Mesenchymal stem cell (in vitro differentiated cells and primary cell): ENCODE measurements around the gene LRIG1.
A peak's percentile ranks its signal among the peaks of the same experiment; 100 is the strongest.

Source experiments
- DNase-seq: peaks from one replicate; pipeline ENCODE4 v3.0.0-alpha.2; 2013
- H2AFZ ChIP-seq: one replicate; pipeline ENCODE4 v1.6.1; 2013; ENCODE audit warnings: low read depth, mild to moderate bottlenecking, control low read depth, inconsistent platforms, low read length, moderate library complexity
- H2AK5ac ChIP-seq: 2 replicates; pipeline ENCODE4 v1.6.1; 2013; ENCODE audit warnings: low read length, moderate library complexity, mild to moderate bottlenecking, inconsistent platforms; ENCODE audit not compliant: severe bottlenecking
- H2BK120ac ChIP-seq: one replicate; pipeline ENCODE4 v1.6.1; 2013; ENCODE audit warnings: low read depth, mild to moderate bottlenecking, inconsistent platforms, low read length, moderate library complexity
- H2BK12ac ChIP-seq, 2 experiments: one replicate each; pipeline ENCODE4 v1.6.1; 2013; ENCODE audit warnings: inconsistent platforms in 2 of 2, low read length in 2 of 2, mild to moderate bottlenecking in 2 of 2, moderate library complexity in 2 of 2, control low read depth in 1 of 2
- H2BK15ac ChIP-seq: one replicate; pipeline ENCODE4 v1.6.1; 2013; ENCODE audit warnings: mild to moderate bottlenecking, low read depth, inconsistent platforms; ENCODE audit not compliant: poor library complexity, severe bottlenecking
- H2BK5ac ChIP-seq: 2 replicates; pipeline ENCODE4 v1.6.1; 2013; ENCODE audit warnings: low read depth, mild to moderate bottlenecking, low read length, control low read depth, inconsistent platforms; ENCODE audit not compliant: poor library complexity, severe bottlenecking
- H3K14ac ChIP-seq, 2 experiments: one replicate each; pipeline ENCODE4 v1.6.1; 2013; ENCODE audit warnings: inconsistent platforms in 2 of 2, low read length in 2 of 2, control low read depth in 1 of 2, mild to moderate bottlenecking in 1 of 2, moderate library complexity in 1 of 2
- H3K18ac ChIP-seq, 2 experiments: one replicate each; pipeline ENCODE4 v1.6.1; 2013; ENCODE audit warnings: inconsistent platforms in 2 of 2, low read length in 2 of 2, control low read depth in 1 of 2, low read depth in 1 of 2, mild to moderate bottlenecking in 1 of 2
- H3K23ac ChIP-seq, 2 experiments: one replicate each; pipeline ENCODE4 v1.6.1; 2013; ENCODE audit warnings: inconsistent platforms in 2 of 2, low read length in 2 of 2, mild to moderate bottlenecking in 2 of 2, moderate library complexity in 2 of 2, control low read depth in 1 of 2
- H3K27ac ChIP-seq: 2 replicates; pipeline ENCODE4 v1.5.1; 2013; ENCODE audit warnings: mild to moderate bottlenecking, moderate library complexity, low read length, control low read depth, inconsistent platforms; ENCODE audit not compliant: poor library complexity, severe bottlenecking
- H3K27me3 ChIP-seq, 2 experiments: 2 replicates each; pipeline versions ENCODE4 v1.6.1 to v1.7.0; 2013; ENCODE audit warnings: low read length in 2 of 2, mild to moderate bottlenecking in 2 of 2, moderate library complexity in 2 of 2, control low read depth in 1 of 2, inconsistent platforms in 1 of 2; ENCODE audit not compliant: control insufficient read depth in 1 of 2, insufficient read depth in 1 of 2
- H3K36me3 ChIP-seq, 2 experiments: 2 replicates each; pipeline versions ENCODE4 v1.6.1 to v1.7.0; 2013; ENCODE audit warnings: low read length in 2 of 2, control low read depth in 1 of 2, inconsistent platforms in 1 of 2, low read depth in 1 of 2, mild to moderate bottlenecking in 1 of 2; ENCODE audit not compliant: insufficient read depth in 2 of 2, control insufficient read depth in 1 of 2
- H3K4ac ChIP-seq, 2 experiments: one replicate each; pipeline ENCODE4 v1.6.1; 2013; ENCODE audit warnings: inconsistent platforms in 2 of 2, low read length in 2 of 2, mild to moderate bottlenecking in 2 of 2, moderate library complexity in 2 of 2, control low read depth in 1 of 2, low read depth in 1 of 2
- H3K4me1 ChIP-seq: 2 replicates; pipeline ENCODE4 v1.6.1; 2013; ENCODE audit warnings: low read depth, low read length, control low read depth; ENCODE audit not compliant: control insufficient read depth, insufficient read depth
- H3K4me2 ChIP-seq: 2 replicates; pipeline ENCODE4 v1.6.1; 2013; ENCODE audit warnings: low read length, mild to moderate bottlenecking, inconsistent platforms; ENCODE audit not compliant: poor library complexity, severe bottlenecking
- H3K4me3 ChIP-seq, 2 experiments: 2 replicates each; pipeline versions ENCODE4 v1.5.1 to v1.7.0; 2013; ENCODE audit warnings: low read length in 2 of 2, mild to moderate bottlenecking in 2 of 2, control low read depth in 1 of 2, low read depth in 1 of 2; ENCODE audit not compliant: insufficient read depth in 1 of 2
- H3K79me1 ChIP-seq: replicated peaks from 2 replicates; pipeline ENCODE4 v1.6.1; 2013; ENCODE audit warnings: mild to moderate bottlenecking, control low read depth, low read length, inconsistent platforms; ENCODE audit not compliant: poor library complexity, severe bottlenecking
- H3K9ac ChIP-seq: 2 replicates; pipeline ENCODE4 v1.7.0; 2013; ENCODE audit warnings: mild to moderate bottlenecking, low read length, moderate library complexity
- H3K9me3 ChIP-seq: 2 replicates; pipeline ENCODE4 v1.7.0; 2013; ENCODE audit warnings: mild to moderate bottlenecking, low read length; ENCODE audit not compliant: control insufficient read depth
- H4K8ac ChIP-seq: one replicate; pipeline ENCODE4 v1.6.1; 2013; ENCODE audit warnings: inconsistent platforms, mild to moderate bottlenecking, low read length, moderate library complexity
- H4K91ac ChIP-seq: one replicate; pipeline ENCODE4 v1.6.1; 2013; ENCODE audit warnings: mild to moderate bottlenecking, low read length, inconsistent platforms
- WGBS: methylation state at CpG from one replicate; pipeline ENCODE4 v1.1.7; 2013; ENCODE audit warnings: mixed read lengths; 5-methylcytosine and 5-hydroxymethylcytosine counted together

The LRIG1 gene

DNA sequence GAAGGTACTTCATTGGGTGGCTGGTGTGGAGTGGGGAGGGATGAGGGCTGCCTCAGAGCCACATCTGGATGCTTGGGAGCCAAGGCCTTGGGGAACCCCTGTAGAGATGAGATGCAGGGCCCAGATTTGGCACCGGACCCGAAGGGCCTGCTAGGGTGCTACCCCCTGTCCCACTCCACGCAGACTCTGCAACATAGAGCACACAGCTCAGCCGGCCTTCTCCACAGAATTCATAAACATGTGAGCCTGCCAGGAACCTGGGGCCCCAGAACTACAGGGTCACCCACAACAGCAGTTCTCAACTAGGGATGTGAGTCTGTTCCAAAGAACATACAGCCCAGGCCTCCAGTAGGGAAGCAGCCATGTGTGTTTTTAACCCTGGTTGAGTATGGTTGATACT, 62.8 kb downstream of the LRIG1 start:
- 94% methylated on average over 4 of the region's 4 CpGs for WGBS
- Histone ChIP-seq H3K4me3 (no peak overlapping the region), H2BK5ac (no peak overlapping the region), H4K91ac (no peak overlapping the region), H3K79me1 (peaks cover 23% of the 10 kb centered on the region), H3K36me3 (peaks cover 0 to 9% of the 10 kb centered on the region in 2 experiments), H2AK5ac (no peak overlapping the region), H3K14ac (no peak overlapping the region), H3K27ac (no peak overlapping the region), H3K4me1 (peaks cover 38% of the 10 kb centered on the region), H2BK15ac (no peak overlapping the region), H2AFZ (no peak overlapping the region), H3K4me2 (no peak overlapping the region), H3K9me3 (no peaks in the 10 kb centered on the region), H3K23ac (no peak overlapping the region), H2BK120ac (no peak overlapping the region), H3K9ac (no peak overlapping the region), H3K27me3 (no peaks in the 10 kb centered on the region), H3K4ac (no peak overlapping the region), H2BK12ac (no peak overlapping the region), H3K18ac (no peak overlapping the region), H4K8ac (no peak overlapping the region)
- DNase-seq = no peak

DNA sequence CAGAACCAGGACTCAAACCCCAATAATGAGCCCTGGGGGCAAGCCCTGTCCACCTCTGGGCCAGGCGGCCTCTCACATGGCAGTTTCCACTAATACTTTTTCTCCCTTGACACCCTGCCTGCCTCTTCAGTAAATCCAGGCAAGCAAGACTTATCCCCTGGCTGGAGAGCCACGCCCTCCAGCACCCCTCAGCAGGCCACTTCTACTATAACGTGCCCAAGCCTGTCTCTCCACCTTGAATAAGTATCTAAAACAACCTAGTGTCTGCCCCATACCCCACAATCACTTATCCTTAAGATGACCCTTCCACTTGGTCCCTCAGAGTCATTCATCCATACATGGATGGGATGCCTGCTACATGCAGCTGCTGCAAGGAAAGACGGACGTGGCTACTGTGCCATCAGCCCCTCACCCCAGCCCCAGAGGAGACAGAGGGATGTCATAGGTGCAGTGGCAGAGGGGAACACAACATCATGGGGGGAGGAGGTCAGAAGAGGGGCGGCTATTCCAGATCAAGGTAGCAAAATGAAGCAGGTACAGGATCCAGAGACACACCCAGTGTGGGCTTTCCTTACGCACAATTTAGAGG, 63.4 kb downstream of the LRIG1 start:
- no peak for DNase-seq
- H3K4me2 ChIP-seq = no peak overlapping the region
- H2BK120ac ChIP-seq = no peak overlapping the region
- H3K9ac ChIP-seq = no peak overlapping the region
- H3K27me3 ChIP-seq = no peaks in the 10 kb centered on the region
- no peak overlapping the region for H3K23ac ChIP-seq
- no peak overlapping the region for H2AK5ac ChIP-seq
- H3K4me1 ChIP-seq = peaks cover 38% of the 10 kb centered on the region
- no peak overlapping the region for H3K27ac ChIP-seq
- H3K36me3 ChIP-seq = peaks cover 0 to 9% of the 10 kb centered on the region in 2 experiments
- H2BK12ac ChIP-seq = peak overlapping the region in 1 of 2 experiments; percentile 45
- H4K91ac ChIP-seq = no peak overlapping the region
- H3K14ac ChIP-seq = no peak overlapping the region
- no peak overlapping the region for H3K18ac ChIP-seq
- H2BK5ac ChIP-seq = no peak overlapping the region
- 91% methylated on average over 7 of the region's 7 CpGs for WGBS
- H3K4ac ChIP-seq = no peak overlapping the region
- H2BK15ac ChIP-seq = no peak overlapping the region
- H2AFZ ChIP-seq = no peak overlapping the region
- no peaks in the 10 kb centered on the region for H3K9me3 ChIP-seq
- no peak overlapping the region for H4K8ac ChIP-seq
- peaks cover 23% of the 10 kb centered on the region for H3K79me1 ChIP-seq
- no peak overlapping the region for H3K4me3 ChIP-seq

DNA sequence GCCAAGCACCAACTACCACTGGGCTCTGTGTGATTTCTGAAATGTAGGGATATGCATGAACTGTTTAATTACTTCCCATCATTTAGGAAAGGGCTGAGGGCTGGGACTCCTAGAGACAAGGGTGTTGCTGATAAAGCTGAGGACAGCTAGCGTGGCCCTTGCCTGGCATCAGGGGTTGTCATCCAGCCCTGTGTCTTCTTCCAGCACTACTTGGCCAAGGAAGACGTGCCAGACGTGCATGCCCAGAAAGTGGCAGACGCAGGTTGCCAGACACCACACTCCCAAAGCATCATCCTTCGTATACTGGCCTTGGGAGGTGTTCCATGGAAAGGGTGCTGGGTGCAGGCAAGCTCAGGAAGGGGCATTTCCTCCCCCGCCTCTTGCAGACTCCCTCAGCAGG, 64.8 kb downstream of the LRIG1 start:
- 91% methylated on average over 6 of the region's 6 CpGs for whole genome bisulfite sequencing
- Histone ChIP-seq H3K4me1 (peaks cover 39% of the 10 kb centered on the region), H3K36me3 (peaks cover 0 to 19% of the 10 kb centered on the region in 2 experiments), H3K4me3 (no peak overlapping the region), H3K23ac (no peak overlapping the region), H2BK15ac (no peak overlapping the region), H2AFZ (no peak overlapping the region), H3K9ac (no peak overlapping the region), H2AK5ac (no peak overlapping the region), H3K4ac (no peak overlapping the region), H3K14ac (no peak overlapping the region), H4K91ac (no peak overlapping the region), H3K9me3 (no peaks in the 10 kb centered on the region), H2BK12ac (no peak overlapping the region), H3K4me2 (no peak overlapping the region), H3K27me3 (no peaks in the 10 kb centered on the region), H2BK5ac (no peak overlapping the region), H4K8ac (no peak overlapping the region), H3K79me1 (peaks cover 30% of the 10 kb centered on the region), H3K18ac (no peak overlapping the region), H2BK120ac (no peak overlapping the region), H3K27ac (no peak overlapping the region)
- DNase-seq = no peak

DNA sequence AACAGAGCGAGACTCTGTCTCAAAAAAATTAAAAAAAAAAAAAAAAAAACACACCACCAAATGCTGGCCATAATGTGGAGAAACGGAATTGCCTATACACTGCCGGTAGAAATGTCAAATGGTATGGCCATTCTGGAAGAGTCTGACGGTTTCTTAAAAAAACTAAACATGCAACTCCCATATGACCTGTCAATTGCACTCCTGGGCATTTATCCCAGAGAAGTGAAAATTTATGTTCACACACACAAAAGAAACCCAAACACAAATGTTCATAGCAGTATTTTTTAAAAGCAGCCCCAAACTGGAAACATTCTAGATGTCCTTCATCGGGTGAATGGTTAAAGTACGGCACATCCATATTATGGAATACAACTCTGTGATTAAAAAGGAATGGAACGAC, 66.1 kb downstream of the LRIG1 start:
- Histone ChIP-seq H3K4ac (no peak overlapping the region), H3K27me3 (no peaks in the 10 kb centered on the region), H3K4me1 (peaks cover 40% of the 10 kb centered on the region), H3K23ac (no peak overlapping the region), H2BK12ac (no peak overlapping the region), H3K79me1 (peaks cover 31% of the 10 kb centered on the region), H2AK5ac (no peak overlapping the region), H2BK120ac (no peak overlapping the region), H3K4me3 (no peak overlapping the region), H3K27ac (no peak overlapping the region), H3K36me3 (peaks cover 0 to 25% of the 10 kb centered on the region in 2 experiments), H4K8ac (no peak overlapping the region), H3K9me3 (no peaks in the 10 kb centered on the region), H2BK5ac (no peak overlapping the region), H4K91ac (no peak overlapping the region), H3K14ac (no peak overlapping the region), H3K9ac (no peak overlapping the region), H2BK15ac (no peak overlapping the region), H3K18ac (no peak overlapping the region), H3K4me2 (no peak overlapping the region), H2AFZ (no peak overlapping the region)
- 94% methylated on average over 7 of the region's 7 CpGs for WGBS
- no peak for DNase-seq
